PC-3 (cell line): ENCODE measurements around the gene CACUL1.
"Not testable (repeated sequence)": the region's sequence is repeated elsewhere in the genome, so short reads cannot be mapped to it uniquely, and the experiment has no call there.

Experiments used
- EZH2 ChIP-seq: fragments of 300-600 bp; sonication (generic); IDR thresholded peaks from one replicate; pipeline ENCODE4 v1.6.1; 2017; ENCODE audit warnings: antibody characterized with exemption, mild to moderate bottlenecking, low read length; ENCODE audit not compliant: unreplicated experiment
- EZH2phosphoT487 ChIP-seq: fragments of 300-600 bp; sonication (generic); IDR thresholded peaks from 2 replicates; pipeline ENCODE4 v1.6.1; 2018; ENCODE audit warnings: mild to moderate bottlenecking, antibody characterized with exemption, low read length, borderline replicate concordance
- TF ChIP-seq, protein P1 (sequence below): fragments of 300-600 bp; sonication (generic); conservative IDR thresholded peaks from 2 replicates; pipeline ENCODE4 v1.5.1; 2017; ENCODE audit warnings: antibody characterized with exemption, low read depth, mild to moderate bottlenecking, low read length

GRCh38 chr10:118671221-118671620, 83.5 kb downstream of the CACUL1 start:
- TF ChIP-seq EZH2, EZH2phosphoT487: not testable (repeated sequence)
- TF ChIP-seq, protein P1, sequence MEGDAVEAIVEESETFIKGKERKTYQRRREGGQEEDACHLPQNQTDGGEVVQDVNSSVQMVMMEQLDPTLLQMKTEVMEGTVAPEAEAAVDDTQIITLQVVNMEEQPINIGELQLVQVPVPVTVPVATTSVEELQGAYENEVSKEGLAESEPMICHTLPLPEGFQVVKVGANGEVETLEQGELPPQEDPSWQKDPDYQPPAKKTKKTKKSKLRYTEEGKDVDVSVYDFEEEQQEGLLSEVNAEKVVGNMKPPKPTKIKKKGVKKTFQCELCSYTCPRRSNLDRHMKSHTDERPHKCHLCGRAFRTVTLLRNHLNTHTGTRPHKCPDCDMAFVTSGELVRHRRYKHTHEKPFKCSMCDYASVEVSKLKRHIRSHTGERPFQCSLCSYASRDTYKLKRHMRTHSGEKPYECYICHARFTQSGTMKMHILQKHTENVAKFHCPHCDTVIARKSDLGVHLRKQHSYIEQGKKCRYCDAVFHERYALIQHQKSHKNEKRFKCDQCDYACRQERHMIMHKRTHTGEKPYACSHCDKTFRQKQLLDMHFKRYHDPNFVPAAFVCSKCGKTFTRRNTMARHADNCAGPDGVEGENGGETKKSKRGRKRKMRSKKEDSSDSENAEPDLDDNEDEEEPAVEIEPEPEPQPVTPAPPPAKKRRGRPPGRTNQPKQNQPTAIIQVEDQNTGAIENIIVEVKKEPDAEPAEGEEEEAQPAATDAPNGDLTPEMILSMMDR: not testable (repeated sequence)
